Astrocyte of the spinal cord (primary cell): Measurements from ENCODE around the gene SEC24D.
A peak's percentile ranks its signal among the peaks of the same experiment; 100 is the strongest.

ENCODE experiments used
- DNase-seq: peaks from one replicate; pipeline ENCODE4 v3.0.0; 2011; ENCODE audit warnings: low read depth, low spot score
- H3K4me3 ChIP-seq: 2 replicates; pipeline ENCODE4 v1.5.1; 2011; ENCODE audit warnings: low read depth, mild to moderate bottlenecking, low read length, moderate library complexity
- in situ Hi-C: cut with HindIII; loops from 2 replicates; pipeline ENCODE4 v1.10.0; 2017; ENCODE audit warnings: low sequenced_read_pairs
- TF ChIP-seq, protein P1 (sequence below): IDR thresholded peaks from 2 replicates; pipeline ENCODE4 v1.5.1; 2012; ENCODE audit warnings: low read depth, mild to moderate bottlenecking, low read length, inconsistent platforms

Gene SEC24D

GRCh38 chr4:118761397-118762016 is 74.4 kb downstream of the SEC24D start:
- in situ Hi-C loops: no loop called here
- DNase-seq: no peak

DNA sequence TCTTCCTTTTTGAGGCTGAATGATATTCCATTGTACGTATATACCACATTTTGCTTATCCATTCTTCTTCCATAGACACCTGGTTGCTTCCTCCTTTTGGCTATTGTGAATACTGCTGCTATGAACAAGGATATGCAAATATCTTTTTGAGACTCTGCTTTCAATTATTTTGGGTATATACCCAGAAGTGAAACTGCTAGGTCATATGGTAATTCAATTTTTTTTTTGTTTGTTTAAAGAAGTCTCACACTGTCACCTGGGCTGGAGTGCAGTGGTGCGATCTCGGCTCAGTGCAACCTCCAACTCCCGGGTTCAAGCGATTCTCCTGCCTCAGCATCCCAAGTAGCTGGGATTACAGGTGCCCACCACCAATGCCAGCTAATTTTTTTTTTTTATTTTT is 75.4 kb downstream of the SEC24D start:
- no peak overlapping the region for H3K4me3 ChIP-seq
- TF ChIP-seq, protein P1, sequence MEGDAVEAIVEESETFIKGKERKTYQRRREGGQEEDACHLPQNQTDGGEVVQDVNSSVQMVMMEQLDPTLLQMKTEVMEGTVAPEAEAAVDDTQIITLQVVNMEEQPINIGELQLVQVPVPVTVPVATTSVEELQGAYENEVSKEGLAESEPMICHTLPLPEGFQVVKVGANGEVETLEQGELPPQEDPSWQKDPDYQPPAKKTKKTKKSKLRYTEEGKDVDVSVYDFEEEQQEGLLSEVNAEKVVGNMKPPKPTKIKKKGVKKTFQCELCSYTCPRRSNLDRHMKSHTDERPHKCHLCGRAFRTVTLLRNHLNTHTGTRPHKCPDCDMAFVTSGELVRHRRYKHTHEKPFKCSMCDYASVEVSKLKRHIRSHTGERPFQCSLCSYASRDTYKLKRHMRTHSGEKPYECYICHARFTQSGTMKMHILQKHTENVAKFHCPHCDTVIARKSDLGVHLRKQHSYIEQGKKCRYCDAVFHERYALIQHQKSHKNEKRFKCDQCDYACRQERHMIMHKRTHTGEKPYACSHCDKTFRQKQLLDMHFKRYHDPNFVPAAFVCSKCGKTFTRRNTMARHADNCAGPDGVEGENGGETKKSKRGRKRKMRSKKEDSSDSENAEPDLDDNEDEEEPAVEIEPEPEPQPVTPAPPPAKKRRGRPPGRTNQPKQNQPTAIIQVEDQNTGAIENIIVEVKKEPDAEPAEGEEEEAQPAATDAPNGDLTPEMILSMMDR: no peak
- DNase-seq: no peak
- in situ Hi-C loops: no loop called here

More at GRCh38 chr4:118761397-118762016, 74.4 kb downstream of the SEC24D start:
- TF ChIP-seq, protein P1: no peak
- no peak overlapping the region for H3K4me3 ChIP-seq

- H3K4me3 ChIP-seq: no peak overlapping the region
- in situ Hi-C loops: no loop called here
- DNase-seq: no peak
- TF ChIP-seq, protein P1: no peak
These were observed 75.8 kb downstream of the SEC24D start for GRCh38 chr4:118760092-118760491.

GRCh38 chr4:118759481-118759880 is 76.4 kb downstream of the SEC24D start:
- in situ Hi-C loops: no loop called here
- DNase-seq: no peak
- no peak overlapping the region for H3K4me3 ChIP-seq
- TF ChIP-seq, protein P1: no peak

- in situ Hi-C loops: no loop called here
- no peak overlapping the region for H3K4me3 ChIP-seq
- peak; percentile 43 for DNase-seq
- TF ChIP-seq, protein P1: no peak
These were observed 77.6 kb downstream of the SEC24D start for GRCh38 chr4:118758293-118758692.

DNA sequence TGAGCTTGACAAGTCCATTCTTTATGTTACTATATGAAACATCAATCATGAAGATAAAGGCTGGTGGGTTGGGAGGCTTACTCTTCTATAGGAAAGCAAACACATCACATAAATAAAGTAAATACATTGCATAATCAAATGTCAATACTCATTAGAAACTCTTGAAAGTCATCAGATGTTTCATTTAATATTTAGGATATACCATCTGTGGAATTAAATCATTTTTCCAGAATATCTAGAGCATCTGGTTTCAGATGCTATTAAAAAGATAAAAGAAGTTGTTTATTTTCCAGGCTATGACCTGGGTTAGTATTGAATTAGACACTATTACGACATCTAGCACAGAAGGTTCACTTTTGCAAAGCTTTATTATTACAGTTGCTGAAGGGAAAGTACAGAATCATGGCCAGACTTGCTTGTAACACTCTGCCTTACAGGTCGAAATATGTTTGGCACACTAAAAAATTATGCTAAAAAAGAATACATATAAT is 78.1 kb downstream of the SEC24D start:
- no peak overlapping the region for H3K4me3 ChIP-seq
- DNase-seq: peak; percentile 58
- in situ Hi-C loops: no loop called here
- TF ChIP-seq, protein P1: no peak
